Neutrophil (primary cell): Measurements from ENCODE around the gene ATF6.
"Not testable (repeated sequence)": the region's sequence is repeated elsewhere in the genome, so short reads cannot be mapped to it uniquely, and the experiment has no call there.

Experiments used
- H3K27ac ChIP-seq: fragments of 200-600 bp; sonication (generic); 2 replicates; pipeline ENCODE4 v1.5.1; 2016; ENCODE audit warnings: mild to moderate bottlenecking, moderate library complexity
- H3K27me3 ChIP-seq: fragments of 200-600 bp; sonication (generic); 2 replicates; pipeline ENCODE4 v1.6.0; 2016; ENCODE audit warnings: mild to moderate bottlenecking
- H3K36me3 ChIP-seq: fragments of 200-600 bp; sonication (generic); 2 replicates; pipeline ENCODE4 v1.5.1; 2017
- H3K4me1 ChIP-seq, 2 experiments: fragments of 200-600 bp in 1 of 2; sonication (generic) in 1 of 2; 1 replicate in 1 of 2; 2 replicates in 1 of 2; pipeline versions ENCODE4 v1.5.1 to v1.6.1; 2013 to 2016; ENCODE audit warnings: low read depth in 1 of 2, low read length in 1 of 2, mild to moderate bottlenecking in 1 of 2, moderate library complexity in 1 of 2; ENCODE audit not compliant: control insufficient read depth in 1 of 2, insufficient read depth in 1 of 2
- H3K4me3 ChIP-seq, 2 experiments: fragments of 200-600 bp in 1 of 2; sonication (generic) in 1 of 2; 1 replicate in 1 of 2; 2 replicates in 1 of 2; pipeline ENCODE4 v1.5.1; 2013 to 2016; ENCODE audit warnings: low read depth in 1 of 2, low read length in 1 of 2, mild to moderate bottlenecking in 1 of 2, moderate library complexity in 1 of 2
- H3K9me3 ChIP-seq: fragments of 200-600 bp; sonication (generic); 2 replicates; pipeline ENCODE4 v1.5.1; 2016
- TF ChIP-seq, protein P1 (sequence below): fragments of 200-600 bp; sonication (generic); IDR thresholded peaks from 2 replicates; pipeline ENCODE4 v1.5.1; 2016; ENCODE audit warnings: antibody characterized with exemption

The ATF6 gene

DNA sequence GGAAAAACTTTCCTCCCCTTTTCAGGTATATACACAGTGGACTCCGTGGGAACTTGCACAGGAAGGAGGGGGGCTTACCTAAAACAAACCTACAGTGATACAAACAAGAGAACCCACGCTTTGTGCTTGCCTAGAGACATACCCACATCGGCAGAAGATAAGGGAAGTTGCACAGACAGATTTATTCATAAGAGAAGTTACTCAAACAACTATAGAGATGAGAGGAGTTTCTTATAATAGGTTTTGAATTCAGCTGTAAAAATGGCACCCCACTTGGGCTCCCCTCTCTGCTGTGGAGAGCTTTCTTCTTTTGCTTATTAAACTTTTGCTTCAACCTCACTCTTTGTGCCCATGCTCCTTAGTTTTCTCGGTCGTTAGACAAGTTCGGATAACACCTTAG, 18.3 kb upstream of the ATF6 start:
- H3K4me1 ChIP-seq, result peaks cover 14 to 18% of the 10 kb centered on the region in 2 experiments
- H3K9me3 ChIP-seq, result no peaks in the 10 kb centered on the region
- TF ChIP-seq, protein P1, sequence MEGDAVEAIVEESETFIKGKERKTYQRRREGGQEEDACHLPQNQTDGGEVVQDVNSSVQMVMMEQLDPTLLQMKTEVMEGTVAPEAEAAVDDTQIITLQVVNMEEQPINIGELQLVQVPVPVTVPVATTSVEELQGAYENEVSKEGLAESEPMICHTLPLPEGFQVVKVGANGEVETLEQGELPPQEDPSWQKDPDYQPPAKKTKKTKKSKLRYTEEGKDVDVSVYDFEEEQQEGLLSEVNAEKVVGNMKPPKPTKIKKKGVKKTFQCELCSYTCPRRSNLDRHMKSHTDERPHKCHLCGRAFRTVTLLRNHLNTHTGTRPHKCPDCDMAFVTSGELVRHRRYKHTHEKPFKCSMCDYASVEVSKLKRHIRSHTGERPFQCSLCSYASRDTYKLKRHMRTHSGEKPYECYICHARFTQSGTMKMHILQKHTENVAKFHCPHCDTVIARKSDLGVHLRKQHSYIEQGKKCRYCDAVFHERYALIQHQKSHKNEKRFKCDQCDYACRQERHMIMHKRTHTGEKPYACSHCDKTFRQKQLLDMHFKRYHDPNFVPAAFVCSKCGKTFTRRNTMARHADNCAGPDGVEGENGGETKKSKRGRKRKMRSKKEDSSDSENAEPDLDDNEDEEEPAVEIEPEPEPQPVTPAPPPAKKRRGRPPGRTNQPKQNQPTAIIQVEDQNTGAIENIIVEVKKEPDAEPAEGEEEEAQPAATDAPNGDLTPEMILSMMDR, result no peak
- peaks cover 11% of the 10 kb centered on the region for H3K36me3 ChIP-seq
- no peak overlapping the region for H3K4me3 ChIP-seq
- H3K27ac ChIP-seq, result no peak overlapping the region
- H3K27me3 ChIP-seq, result peaks cover 41% of the 10 kb centered on the region

DNA sequence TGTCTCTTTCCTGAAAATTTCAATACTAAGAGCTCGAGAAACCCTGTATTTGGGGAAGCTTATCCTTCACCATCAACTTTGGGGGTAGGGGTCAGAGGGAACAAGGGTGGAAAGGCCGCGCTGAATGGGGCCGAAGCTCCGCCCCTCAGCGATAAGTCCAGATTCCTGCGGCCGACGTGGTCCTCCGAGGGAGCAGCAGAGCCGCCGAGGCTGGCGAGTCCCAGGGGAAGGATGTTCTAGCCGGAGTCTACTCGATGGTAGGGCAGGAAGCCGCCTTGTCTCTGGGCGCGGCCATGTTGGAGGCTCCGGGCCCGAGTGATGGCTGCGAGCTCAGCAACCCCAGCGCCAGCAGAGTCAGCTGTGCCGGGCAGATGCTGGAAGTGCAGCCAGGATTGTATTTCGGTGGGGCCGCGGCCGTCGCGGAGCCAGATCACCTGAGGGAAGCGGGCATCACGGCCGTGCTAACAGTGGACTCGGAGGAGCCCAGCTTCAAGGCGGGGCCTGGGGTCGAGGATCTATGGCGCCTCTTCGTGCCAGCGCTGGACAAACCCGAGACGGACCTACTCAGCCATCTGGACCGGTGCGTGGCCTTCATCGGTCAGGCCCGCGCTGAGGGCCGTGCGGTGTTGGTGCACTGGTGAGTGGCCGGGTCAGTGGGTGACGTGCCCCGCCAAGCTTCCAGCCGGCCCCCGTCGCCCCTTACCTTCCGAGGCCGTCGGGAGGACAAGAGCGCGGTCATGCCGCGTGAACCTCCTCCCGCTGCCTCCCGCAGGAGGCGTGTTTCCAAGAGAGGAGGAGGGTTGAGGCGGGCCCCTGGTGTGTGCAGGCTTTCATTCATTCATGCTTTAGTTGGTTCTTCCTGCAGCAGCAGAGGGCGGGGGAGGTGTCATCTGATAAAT, 16.4 kb upstream of the ATF6 start, which contains the start of gene DUSP12:
DUSP12 (plus strand) TSS at position 278 of the 899 bp plus-strand sequence; CDS start at position 294, 16 bp downstream.
- Histone ChIP-seq H3K4me3 (peak within 1 kb of the TSS; percentile 71 to 97), H3K27me3 (peaks cover 37% of the 10 kb centered on the region), H3K36me3 (peaks cover 28% of the 10 kb centered on the region), H3K4me1 (peaks cover 14 to 18% of the 10 kb centered on the region in 2 experiments), H3K9me3 (no peaks in the 10 kb centered on the region), H3K27ac (peak within 1 kb of the TSS; percentile 63)
- TF ChIP-seq, protein P1, result no peak

DNA sequence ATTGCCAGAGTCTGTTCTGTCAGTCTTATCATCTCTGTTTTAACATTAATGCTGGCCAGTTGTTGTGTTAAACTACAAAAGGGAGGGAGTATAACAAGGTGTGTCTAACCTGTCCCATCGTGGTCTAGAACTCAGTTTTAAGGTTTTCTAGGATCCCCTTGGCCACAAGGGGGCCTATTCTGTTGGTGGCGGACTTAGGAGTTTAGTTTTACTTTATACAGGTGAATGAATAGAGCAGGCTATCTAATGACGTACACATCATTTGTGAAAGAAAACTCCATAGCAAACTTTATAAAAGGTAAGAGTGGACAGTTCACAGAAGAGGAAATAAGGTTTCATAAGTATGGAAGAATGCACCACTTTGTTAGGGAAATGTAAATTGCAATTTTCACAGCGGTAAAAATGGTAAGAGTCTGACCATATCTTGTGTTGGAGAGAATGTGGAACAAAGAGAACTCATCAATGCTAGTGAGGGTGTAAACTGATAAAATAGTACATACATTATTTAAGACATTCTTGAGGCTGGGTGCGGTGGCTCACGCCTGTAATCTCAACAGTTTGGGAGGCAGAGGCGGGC, 2.5 kb upstream of the ATF6 start:
- Histone ChIP-seq H3K36me3 (peaks cover 8% of the 10 kb centered on the region), H3K4me3 (no peak overlapping the region), H3K27ac (no peak overlapping the region), H3K4me1 (peaks cover 33 to 35% of the 10 kb centered on the region in 2 experiments), H3K9me3 (no peaks in the 10 kb centered on the region), H3K27me3 (no peaks in the 10 kb centered on the region)
- TF ChIP-seq, protein P1, result peak; percentile 41

DNA sequence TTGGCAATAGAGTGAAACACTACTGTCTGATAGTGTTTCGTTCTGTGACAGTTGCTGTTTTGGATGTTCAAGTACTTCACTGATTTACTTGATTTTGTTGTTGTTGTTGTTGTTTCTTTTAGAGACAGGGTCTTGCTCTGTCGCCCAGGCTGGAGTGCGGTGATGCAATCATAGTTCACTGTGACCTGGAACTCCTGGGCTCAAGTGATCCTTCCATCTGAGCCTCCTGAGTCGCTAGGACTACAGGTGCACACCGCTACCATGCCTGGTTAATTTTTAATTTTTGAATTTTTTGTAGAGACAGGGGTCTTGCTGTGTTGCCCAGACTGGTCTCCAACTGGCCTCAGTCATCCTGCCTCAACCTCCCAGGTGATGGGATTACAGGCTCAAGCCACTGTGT, 2.3 kb downstream of the ATF6 start:
- Histone ChIP-seq H3K4me1 (peaks cover 72 to 76% of the 10 kb centered on the region in 2 experiments), H3K36me3 (no peaks in the 10 kb centered on the region), H3K4me3 (no peak overlapping the region), H3K9me3 (no peaks in the 10 kb centered on the region), H3K27ac (no peak overlapping the region), H3K27me3 (no peaks in the 10 kb centered on the region)
- TF ChIP-seq, protein P1, result no peak

DNA sequence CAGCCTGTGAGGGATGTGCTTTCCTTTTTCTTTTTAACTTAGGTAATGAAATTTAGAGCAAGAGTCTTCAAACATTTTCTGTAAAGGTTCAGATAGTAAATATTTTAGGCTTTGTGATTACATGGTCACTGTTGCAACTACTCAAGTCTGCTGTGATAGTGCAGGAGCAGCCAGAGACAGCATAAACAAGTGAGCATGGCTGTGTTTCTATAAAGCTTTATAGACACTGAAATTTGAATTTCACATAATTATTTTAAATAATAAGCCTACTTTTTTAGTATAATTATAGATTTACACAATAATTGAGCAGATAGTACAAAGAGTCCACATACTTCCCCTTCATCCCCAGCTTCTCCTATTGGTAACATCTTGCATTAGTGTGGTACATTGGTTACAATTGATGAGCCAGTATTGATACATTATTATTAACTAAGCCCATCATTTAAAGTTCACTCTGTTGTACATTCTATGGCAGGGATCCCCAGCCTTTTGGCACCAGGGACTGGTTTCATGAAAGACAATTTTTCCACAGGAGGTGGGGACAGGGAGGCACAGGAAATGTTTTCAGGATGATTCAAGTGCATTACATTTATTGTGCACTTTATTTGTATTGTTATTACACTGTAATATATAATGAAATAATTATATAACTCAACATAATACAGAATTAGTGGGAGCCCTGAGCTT, 3.0 kb downstream of the ATF6 start:
- H3K27me3 ChIP-seq, result no peaks in the 10 kb centered on the region
- H3K4me3 ChIP-seq, result no peak overlapping the region
- TF ChIP-seq, protein P1, result no peak
- peaks cover 79 to 83% of the 10 kb centered on the region in 2 experiments for H3K4me1 ChIP-seq
- no peaks in the 10 kb centered on the region for H3K36me3 ChIP-seq
- H3K9me3 ChIP-seq, result no peaks in the 10 kb centered on the region
- no peak overlapping the region for H3K27ac ChIP-seq

DNA sequence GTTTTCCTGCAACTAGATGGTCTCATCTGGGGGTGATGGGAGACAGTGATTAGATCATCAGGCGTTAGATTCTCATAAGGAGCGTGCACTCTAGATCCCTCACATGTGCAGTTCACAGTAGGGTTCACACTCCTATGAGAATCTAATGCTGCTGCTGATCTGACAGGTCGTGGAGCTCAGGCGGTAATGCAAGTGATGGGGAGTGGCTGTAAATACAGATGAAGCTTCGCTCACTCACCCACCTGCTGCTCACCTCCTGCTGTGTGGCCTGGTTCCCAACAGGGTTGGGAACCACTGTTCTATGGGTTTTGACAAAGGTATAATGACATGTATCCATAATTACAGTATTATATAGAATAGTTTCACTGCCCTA, 3.5 kb downstream of the ATF6 start:
- H3K9me3 ChIP-seq, H3K4me3 ChIP-seq, H3K27ac ChIP-seq, H3K36me3 ChIP-seq, H3K27me3 ChIP-seq: not testable (repeated sequence)
- H3K4me1 ChIP-seq, result peaks cover 80 to 84% of the 10 kb centered on the region in 2 experiments
